ENCODE measurements around the gene ECHDC1.

GRCh38 chr6:127338936-127339335 is 4.5 kb downstream of the ECHDC1 start:
- no peak for TF ChIP-seq CTCF (IDR thresholded peaks at IDR 0.05)
- no peak for TF ChIP-seq POLR2A (IDR thresholded peaks at IDR 0.05)
